Stomach (tissue), 9 donors: ENCODE data around the gene SYNDIG1. TPM values are rescaled to one million over a fixed set of nuclear protein-coding genes. Genes with fewer than 3 reads are reported as not detected.

ENCODE experiments used
- DNase-seq, 2 donors: peaks; one replicate each; pipeline versions ENCODE4 v3.0.0 to v3.0.0-alpha.2; 2013 to 2019
- H3K27ac ChIP-seq, 5 donors: fragments of 200-600 bp in 4 of 5; sonication (generic) in 4 of 5; one replicate each; pipeline ENCODE4 v1.5.1; 2013 to 2019; ENCODE audit warnings: mild to moderate bottlenecking in 1 of 5, moderate library complexity in 1 of 5
- H3K27me3 ChIP-seq, 3 donors: fragments of 200-600 bp; sonication (generic); one replicate each; pipeline ENCODE4 v1.5.1; 2017 to 2019; ENCODE audit warnings: mixed run types in 1 of 3
- H3K36me3 ChIP-seq, 4 donors: fragments of 200-600 bp; sonication (generic); 1 replicate in 3 of 4; 2 replicates in 1 of 4; pipeline ENCODE4 v1.5.1; 2016 to 2019
- H3K4me1 ChIP-seq, 4 donors: fragments of 200-600 bp; sonication (generic); one replicate each; pipeline ENCODE4 v1.5.1; 2016 to 2019
- H3K4me3 ChIP-seq, 4 donors: fragments of 200-600 bp; sonication (generic) in 3 of 4; one replicate each; pipeline ENCODE4 v1.5.1; 2016 to 2019; ENCODE audit warnings: mild to moderate bottlenecking in 1 of 4
- H3K9me3 ChIP-seq, 4 donors: fragments of 200-600 bp; sonication (generic); one replicate each; pipeline ENCODE4 v1.5.1; 2016 to 2019
- EP300 ChIP-seq: sonication (generic); formaldehyde crosslinking; IDR thresholded peaks from one replicate; pipeline ENCODE4 v1.6.1; 2017; ENCODE audit warnings: antibody characterized with exemption
- POLR2A ChIP-seq, 4 donors: fragments of 450-650 bp; IDR thresholded peaks; one replicate each; pipeline ENCODE4 v1.6.1; 2016; ENCODE audit warnings: antibody characterized with exemption in 4 of 4, control low read depth in 2 of 4, mild to moderate bottlenecking in 1 of 4, moderate library complexity in 1 of 4
- POLR2AphosphoS5 ChIP-seq, 3 donors: sonication (generic); formaldehyde crosslinking; IDR thresholded peaks; one replicate each; pipeline ENCODE4 v1.6.1; 2016; ENCODE audit warnings: antibody characterized with exemption in 3 of 3
- WGBS, 5 donors: extraction: QIAGEN DNeasy Blood & Tissue Kit in 3 of 5; methylation state at CpG; one replicate each; pipeline versions ENCODE4 v1.1.5 to v1.1.7; 2013 to 2018; 5-methylcytosine and 5-hydroxymethylcytosine counted together
- intact Hi-C: fragments of 100-400 bp; cut with DNase I; formaldehyde crosslinking; loops from one replicate; pipeline ENCODE4 v1.15.1; 2023; ENCODE audit warnings: low total_unique reads
- polyA plus RNA-seq, 3 donors: library from polyadenylated mRNA; stranded (reverse); fragments of 200-250 nt; gene quantifications; one replicate each; pipeline ENCODE4 v1.2.3, GENCODE V29; 2013
- total RNA-seq, 5 donors: library from RNA; depleted of rRNA; stranded (reverse); fragments of >200 nt; gene quantifications; one replicate each; pipeline versions ENCODE4 v1.1.0 to v1.2.3, GENCODE V29; 2014 to 2016
- TF ChIP-seq, protein P1 (sequence below), 7 experiments: fragments of 450-650 bp in 4 of 7; fragments of 200-600 bp in 3 of 7; sonication (generic) in 3 of 7; IDR thresholded peaks; one replicate each; pipeline ENCODE4 v1.5.1; 2016 to 2019; ENCODE audit warnings: antibody characterized with exemption in 7 of 7, control low read depth in 2 of 7, mild to moderate bottlenecking in 1 of 7
- donor health status: healthy with polysubstance abuse.
- donor health status: Bipolar disorder and iron deficiency.
- donor health status: healthy.

The SYNDIG1 gene
- total and polyA plus RNA-seq, 8 donors, result 0.29 to 2.0 (median 0.89) TPM; not detected in 4

GRCh38 chr20:24443436-24443835 is 26.0 kb upstream of the SYNDIG1 start:
- intact Hi-C loops, result no loop called here
- no peak for DNase-seq
- Histone ChIP-seq H3K27ac (no peak overlapping the region), H3K4me3 (no peak overlapping the region), H3K9me3 (no peaks in the 10 kb centered on the region), H3K27me3 (peaks cover 0 to 7% (median 0%) of the 10 kb centered on the region in 3 donors), H3K4me1 (peaks cover 0 to 11% (median 2%) of the 10 kb centered on the region in 4 donors), H3K36me3 (no peaks in the 10 kb centered on the region)
- WGBS, 5 donors, result 79 to 93% (median 91%) methylated on average over 2 of the region's 2 CpGs
- no peak for TF ChIP-seq POLR2A (IDR thresholded peaks at IDR 0.05)
- no peak for TF ChIP-seq EP300
- TF ChIP-seq, protein P1, sequence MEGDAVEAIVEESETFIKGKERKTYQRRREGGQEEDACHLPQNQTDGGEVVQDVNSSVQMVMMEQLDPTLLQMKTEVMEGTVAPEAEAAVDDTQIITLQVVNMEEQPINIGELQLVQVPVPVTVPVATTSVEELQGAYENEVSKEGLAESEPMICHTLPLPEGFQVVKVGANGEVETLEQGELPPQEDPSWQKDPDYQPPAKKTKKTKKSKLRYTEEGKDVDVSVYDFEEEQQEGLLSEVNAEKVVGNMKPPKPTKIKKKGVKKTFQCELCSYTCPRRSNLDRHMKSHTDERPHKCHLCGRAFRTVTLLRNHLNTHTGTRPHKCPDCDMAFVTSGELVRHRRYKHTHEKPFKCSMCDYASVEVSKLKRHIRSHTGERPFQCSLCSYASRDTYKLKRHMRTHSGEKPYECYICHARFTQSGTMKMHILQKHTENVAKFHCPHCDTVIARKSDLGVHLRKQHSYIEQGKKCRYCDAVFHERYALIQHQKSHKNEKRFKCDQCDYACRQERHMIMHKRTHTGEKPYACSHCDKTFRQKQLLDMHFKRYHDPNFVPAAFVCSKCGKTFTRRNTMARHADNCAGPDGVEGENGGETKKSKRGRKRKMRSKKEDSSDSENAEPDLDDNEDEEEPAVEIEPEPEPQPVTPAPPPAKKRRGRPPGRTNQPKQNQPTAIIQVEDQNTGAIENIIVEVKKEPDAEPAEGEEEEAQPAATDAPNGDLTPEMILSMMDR (IDR thresholded peaks at IDR 0.05), result no peak
- no peak for TF ChIP-seq POLR2AphosphoS5 (IDR thresholded peaks at IDR 0.05)

DNA sequence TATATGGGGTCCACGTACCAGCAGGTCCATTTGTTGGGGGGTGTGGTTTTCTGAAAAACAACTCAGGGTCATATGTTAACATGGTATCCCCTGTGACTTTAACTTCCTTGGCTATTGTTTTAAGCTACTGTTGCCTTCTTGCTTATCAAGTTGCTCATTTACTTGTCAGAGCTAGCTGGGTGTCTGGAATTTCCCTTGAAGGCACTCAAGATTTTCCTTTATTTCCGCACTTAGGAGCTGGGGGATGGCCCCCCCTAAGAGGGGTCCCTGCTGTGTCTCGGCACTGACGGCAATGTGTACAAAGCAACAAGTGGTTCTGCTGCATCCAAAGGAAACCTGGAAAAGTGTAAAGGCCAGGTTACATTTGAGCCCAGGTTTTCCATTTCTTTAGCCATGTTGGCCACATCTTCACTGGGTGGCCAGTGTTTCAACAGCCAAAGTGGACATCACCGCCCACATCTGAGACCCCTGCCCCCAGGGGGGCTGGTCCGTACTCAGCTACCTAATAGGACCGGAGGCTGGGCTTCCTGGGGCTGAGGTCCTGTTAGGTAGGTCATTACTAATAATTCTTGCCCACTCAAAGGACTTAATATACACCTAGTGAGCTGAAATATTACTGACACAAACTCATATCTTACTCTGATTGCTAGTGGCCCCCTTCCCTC is 24.8 kb upstream of the SYNDIG1 start:
- 50 to 70% (median 62%) methylated on average over 7 of the region's 7 CpGs for WGBS, 5 donors
- Histone ChIP-seq H3K27me3 (peaks cover 0 to 7% (median 0%) of the 10 kb centered on the region in 3 donors), H3K27ac (no peak overlapping the region), H3K4me1 (peaks cover 0 to 13% (median 4%) of the 10 kb centered on the region in 4 donors), H3K36me3 (no peaks in the 10 kb centered on the region), H3K4me3 (no peak overlapping the region), H3K9me3 (no peaks in the 10 kb centered on the region)
- no peak for DNase-seq
- intact Hi-C loops, result no loop called here
- TF ChIP-seq EP300 (no peak), POLR2A (IDR thresholded peaks at IDR 0.05) (no peak), POLR2AphosphoS5 (IDR thresholded peaks at IDR 0.05) (no peak)
- TF ChIP-seq, protein P1 (IDR thresholded peaks at IDR 0.05), result no peak

DNA sequence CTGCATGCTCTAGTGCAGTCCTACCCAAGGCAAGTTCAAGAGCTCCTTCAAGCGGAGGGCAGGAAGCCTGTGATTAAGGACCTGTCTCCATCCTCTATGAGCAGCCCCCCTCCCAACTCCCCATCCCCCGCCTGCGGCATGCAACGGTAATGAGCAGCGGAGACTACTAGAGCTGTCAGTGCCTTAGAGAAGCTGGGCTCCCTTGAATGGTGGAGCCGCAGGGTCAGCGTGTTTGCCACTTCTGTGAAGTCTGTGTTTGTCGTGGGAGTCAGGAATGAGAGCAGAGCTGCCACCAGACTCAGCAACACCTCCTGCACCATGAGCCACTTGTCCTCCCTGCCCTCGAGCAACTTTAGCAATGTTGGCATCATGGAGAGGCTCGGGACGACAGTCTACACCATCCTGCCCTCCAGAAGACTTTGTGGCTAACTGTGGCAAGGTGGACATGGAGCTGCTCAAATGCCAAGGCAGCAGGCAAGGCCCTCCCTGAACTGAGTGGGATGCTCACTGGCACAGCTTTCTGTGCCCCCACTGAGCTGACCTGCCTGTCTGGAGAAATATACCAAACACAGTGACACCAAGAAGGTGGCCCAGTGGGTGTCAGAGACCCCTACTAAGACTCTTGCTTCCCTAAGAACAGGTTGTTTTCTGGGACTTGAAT is 23.8 kb upstream of the SYNDIG1 start:
- no peaks in the 10 kb centered on the region for H3K9me3 ChIP-seq
- peaks cover 0 to 13% (median 4%) of the 10 kb centered on the region in 4 donors for H3K4me1 ChIP-seq
- H3K36me3 ChIP-seq, result no peaks in the 10 kb centered on the region
- DNase-seq, result no peak
- H3K27ac ChIP-seq, result no peak overlapping the region
- no peak overlapping the region for H3K4me3 ChIP-seq
- peaks cover 0 to 7% (median 0%) of the 10 kb centered on the region in 3 donors for H3K27me3 ChIP-seq
- intact Hi-C loops, result no loop called here
- WGBS, 5 donors, result 61 to 85% (median 76%) methylated on average over 8 to 11 of the region's 11 CpGs
- TF ChIP-seq EP300 (no peak), POLR2AphosphoS5 (IDR thresholded peaks at IDR 0.05) (no peak), POLR2A (IDR thresholded peaks at IDR 0.05) (no peak)
- TF ChIP-seq, protein P1 (IDR thresholded peaks at IDR 0.05), result no peak

DNA sequence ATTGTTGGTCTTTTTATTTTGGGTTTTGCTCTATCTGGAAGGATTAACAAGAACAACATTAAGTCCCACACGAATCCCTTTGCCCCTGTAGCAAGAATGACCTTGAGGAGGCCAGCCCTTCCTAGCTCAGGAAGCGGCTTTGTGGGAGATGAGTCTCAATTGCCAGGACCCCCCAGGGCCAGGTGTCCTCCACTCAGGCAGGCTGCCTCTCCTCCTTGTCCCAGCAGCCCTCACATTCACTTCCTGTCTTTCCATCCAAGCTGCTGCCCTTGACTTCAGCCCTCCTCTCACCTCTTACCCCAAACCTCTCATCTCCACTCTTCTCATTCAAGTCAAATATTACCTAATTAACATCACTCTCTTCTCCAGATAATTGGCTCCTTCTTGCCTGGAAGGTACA is 22.6 kb upstream of the SYNDIG1 start:
- Histone ChIP-seq H3K36me3 (no peaks in the 10 kb centered on the region), H3K27ac (no peak overlapping the region), H3K4me3 (no peak overlapping the region), H3K9me3 (no peaks in the 10 kb centered on the region), H3K27me3 (peaks cover 0 to 7% (median 0%) of the 10 kb centered on the region in 3 donors), H3K4me1 (peaks cover 0 to 13% (median 4%) of the 10 kb centered on the region in 4 donors)
- WGBS, 5 donors, result 78 to 89% (median 87%) methylated on average over 2 of the region's 2 CpGs
- intact Hi-C loops, result no loop called here
- DNase-seq, result no peak
- no peak for TF ChIP-seq POLR2AphosphoS5 (IDR thresholded peaks at IDR 0.05)
- TF ChIP-seq, protein P1 (IDR thresholded peaks at IDR 0.05), result no peak
- no peak for TF ChIP-seq EP300
- no peak for TF ChIP-seq POLR2A (IDR thresholded peaks at IDR 0.05)
